GM21717 (cell line): ENCODE measurements around the gene COL23A1.

Experiments used
- ATAC-seq: cut with Tn5 transposase; IDR thresholded peaks from one replicate; pipeline ENCODE4 v1.9.1; 2021; ENCODE audit warnings: mild to moderate bottlenecking, moderate library complexity; ENCODE audit not compliant: unreplicated experiment

The COL23A1 gene

DNA sequence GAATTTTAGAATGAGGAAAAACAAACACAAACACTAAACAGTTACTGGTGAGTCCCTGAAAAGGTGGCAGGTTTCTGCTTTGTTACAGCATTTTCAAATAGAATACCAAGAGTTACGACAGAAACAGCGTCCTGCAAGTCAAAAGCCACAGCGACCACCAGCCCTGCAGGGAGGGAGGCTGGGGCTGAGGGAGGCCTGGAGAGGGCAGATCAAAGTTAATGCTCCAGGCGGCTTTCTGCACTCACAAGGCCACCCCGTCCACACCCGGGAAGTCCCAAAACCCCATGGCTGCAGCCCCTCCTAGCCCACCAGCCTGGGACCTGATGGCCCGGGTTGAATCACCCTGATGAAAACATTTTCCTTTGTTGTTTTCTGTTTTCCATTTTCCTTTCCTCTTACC, 29.3 kb downstream of the COL23A1 start:
- ATAC-seq = no peak

DNA sequence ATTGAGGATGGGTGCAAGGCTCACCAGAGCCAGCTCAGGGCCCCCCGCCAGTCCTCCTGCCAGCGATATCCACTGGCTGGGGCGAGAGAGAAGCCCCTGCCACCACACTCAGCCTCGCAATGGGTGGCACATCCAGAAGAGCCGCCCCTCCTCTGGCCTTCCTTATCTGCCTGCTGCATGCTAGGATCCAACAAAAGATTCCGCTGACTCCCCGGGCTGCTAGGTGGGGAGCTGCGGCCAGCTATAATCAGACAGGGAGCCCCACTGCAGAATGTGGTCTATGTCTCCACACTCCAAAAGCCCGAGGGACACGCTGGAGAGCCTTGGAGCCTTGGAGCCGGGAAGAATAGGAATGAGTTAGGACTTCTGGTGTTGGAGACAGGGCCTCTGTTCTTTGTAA, 32.8 kb downstream of the COL23A1 start:
- no peak for ATAC-seq

DNA sequence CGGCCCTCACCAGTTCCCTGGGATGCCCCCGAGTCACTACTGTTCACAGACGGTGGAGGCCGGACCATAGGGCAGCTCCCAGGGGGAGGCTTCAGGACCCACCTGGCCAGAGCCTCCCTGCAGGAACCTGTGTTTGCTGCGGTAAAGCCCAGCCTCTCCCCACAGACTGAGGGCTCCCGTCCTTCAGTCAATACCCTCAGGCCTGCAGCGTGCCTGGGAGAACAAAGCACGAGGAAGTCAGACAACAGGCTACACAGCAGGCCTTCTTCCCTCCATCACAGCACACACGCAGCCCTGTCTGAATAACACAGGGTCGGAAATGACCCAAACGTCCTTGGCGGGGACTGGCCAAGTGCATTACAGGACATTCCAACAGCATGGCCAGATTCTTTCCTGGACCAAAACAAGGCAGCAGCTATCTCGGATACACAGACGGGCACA, 34.4 kb downstream of the COL23A1 start:
- ATAC-seq = no peak

DNA sequence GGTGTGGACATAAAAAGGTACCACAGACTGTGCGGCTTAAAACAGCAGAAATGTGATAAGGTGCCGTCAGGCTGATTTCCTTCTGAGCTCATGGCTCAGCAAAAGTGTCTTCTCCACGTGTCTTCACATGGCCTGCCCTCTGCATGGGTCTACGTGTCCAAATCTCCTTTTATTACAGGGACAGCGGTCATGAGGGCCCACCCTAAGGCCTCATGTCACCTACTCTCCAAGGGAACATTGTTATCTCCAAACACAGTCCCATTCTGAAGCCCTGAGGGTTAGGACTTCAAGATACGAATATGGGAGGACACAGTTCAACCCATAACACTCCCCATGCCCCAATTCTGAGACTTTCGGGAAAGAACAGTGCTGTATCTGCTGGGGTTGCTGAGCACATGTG, 35.2 kb downstream of the COL23A1 start:
- no peak for ATAC-seq

DNA sequence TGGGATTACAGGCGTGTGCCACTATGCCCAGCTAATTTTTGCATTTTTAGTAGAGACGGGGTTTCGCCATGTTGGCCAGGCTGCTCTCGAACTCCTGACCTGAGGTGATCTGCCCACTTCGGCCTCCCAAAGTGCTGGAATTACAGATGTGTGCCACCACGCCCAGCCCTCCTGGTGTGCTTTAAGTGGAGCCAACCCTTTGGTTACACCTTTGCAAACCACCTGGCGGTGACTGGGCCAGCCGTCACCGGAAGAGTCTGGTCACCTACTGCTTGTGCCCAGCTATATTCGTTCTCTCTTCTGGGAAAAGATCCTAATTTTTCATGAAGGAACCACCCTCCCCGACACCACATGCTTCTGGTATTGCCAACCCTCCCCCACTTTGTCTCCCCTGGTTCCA, 35.9 kb downstream of the COL23A1 start:
- ATAC-seq = no peak

DNA sequence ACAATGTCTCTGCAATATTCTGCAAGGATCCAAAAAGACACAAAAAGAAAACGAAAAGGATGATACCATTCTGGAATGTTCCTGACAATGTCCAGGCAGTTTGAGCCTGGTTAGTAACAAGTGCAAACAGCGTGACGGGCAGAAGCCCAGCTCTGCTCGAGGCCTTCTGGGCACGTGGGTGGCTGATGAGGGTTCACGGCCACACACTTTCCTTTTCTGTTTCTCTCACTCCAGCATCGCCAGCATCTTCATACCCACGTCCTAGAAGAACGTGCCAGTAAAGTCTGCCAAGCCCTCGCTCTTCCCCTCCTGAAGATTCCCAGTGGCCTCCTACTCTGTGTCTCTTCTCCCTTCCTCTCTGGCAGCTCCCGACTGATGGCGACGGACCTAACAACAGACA, 36.7 kb downstream of the COL23A1 start:
- no peak for ATAC-seq

DNA sequence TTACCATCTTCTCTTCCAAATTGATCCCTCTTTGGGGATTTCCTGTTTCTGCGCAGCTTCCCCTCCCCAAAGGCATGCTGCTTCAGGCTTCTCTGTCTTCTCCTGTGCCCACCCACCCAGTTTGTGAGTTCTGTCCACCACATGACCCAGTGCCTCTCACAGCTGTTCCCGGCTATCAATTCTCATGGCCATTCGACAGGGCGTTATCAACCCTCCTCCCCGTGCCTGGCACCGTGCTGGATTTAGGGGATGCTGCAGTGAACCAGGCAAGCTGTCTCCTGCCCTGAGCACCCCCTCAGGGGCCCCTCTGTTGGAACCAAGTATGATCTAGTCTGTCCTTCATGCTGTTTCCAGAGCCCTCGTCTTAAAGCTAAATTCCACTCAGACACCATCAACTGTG, 38.7 kb downstream of the COL23A1 start:
- ATAC-seq = no peak

DNA sequence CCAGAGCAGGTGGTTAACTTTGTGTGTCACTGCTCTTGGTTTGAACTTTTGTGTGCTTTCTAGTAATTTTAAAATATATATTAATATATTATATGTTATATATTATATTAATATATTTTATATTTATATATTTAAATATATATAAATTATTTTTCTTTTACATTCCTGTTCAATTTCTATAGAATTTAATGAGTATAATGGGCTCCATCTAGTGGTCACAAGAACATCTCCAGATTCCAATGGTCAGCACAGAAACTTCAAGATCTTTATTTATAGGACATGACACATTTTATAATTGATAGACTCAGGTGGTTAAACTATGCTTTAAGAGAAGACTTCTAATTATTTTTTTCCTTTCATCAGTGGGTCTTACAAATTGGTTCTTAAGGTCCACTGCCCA, 39.1 kb downstream of the COL23A1 start:
- ATAC-seq = no peak

DNA sequence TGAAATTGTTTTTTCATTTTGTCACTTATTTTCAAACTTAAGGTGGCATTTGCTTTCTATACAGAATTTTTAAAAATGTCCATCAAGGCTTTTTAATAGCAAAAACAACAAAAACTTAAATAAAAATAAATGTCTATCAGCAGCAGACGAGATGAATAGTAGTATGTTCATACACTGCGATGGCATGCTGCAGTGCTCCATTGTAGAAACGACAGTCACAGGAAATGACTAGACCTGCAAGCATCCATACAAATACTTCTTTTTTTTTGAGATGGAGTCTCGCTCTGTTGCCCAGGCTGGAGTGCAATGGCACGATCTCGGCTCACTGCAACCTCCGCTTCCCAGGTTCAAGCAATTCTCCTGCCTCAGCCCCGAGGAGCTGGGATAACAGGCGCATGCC, 41.4 kb downstream of the COL23A1 start:
- ATAC-seq = no peak

DNA sequence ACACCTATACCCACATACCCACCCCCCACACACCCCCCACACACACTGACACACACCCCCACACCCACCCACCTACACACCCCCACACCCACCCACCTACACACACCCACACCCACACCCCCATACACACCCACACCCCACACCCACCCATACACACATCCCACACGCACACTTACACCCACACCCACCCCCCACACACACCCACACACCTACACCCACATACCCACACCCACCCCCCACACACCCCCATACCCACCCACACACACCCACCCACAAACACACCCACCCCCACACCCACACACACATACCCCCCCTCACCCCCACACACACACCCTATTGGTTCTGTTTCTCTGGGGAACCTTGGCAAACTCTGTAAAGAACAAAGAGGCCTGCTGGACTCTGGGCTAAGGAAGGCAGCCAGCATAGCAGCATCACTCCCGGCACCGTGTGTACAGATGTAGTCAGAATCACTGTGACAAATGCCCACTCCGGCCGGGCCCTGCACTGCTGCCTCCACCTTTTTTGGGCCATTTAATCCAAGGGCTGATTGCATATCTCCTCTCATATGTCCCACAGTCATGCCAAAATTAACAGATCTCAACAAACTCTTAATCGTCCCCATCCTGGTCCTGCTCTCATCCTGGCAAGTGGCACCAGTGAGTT, 42.3 kb downstream of the COL23A1 start:
- no peak for ATAC-seq

DNA sequence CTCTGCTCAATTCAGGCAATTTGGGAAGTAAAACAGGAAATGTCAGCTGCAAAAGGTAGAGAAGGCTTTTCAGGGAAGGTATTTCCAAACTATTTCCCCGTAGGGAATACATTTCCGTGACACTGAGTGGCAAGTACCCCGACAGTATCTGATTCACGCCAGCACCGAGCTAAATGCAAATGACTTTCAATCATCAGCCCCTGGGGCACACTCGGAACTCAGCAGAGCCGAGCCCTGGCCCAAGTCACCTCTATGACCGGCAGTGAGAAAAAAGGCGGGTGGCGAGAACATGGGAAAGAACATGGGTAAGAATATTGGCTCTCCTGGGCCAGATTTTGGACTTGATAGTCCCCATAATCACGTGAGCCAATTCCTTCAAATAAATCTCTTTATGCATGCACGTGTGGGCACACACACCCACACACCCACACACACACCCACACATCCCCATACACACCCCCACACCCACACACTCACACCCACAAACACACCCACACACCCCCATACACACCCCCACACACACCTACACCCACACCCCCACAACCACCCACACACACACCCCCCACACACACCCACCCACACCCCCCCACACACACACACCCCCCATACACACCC, 43.0 kb downstream of the COL23A1 start:
- ATAC-seq = no peak

DNA sequence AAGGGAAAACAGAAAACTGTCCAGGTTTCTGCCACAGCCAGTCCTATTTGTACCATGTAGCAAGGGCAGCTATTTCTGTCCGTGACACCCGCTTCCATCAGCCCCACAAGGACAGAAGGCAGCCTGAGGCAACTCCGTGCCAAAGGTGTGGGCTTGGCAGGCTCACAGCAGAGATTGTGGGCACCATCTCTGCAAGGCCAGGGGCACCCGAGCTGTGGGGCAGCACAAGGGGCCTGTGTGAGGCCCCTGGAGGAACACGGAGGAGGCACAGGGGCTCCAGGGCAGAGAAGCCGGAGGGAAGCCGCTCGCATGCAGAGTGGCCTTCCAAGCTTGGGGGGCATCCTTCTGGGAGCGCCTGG, 43.5 kb downstream of the COL23A1 start:
- no peak for ATAC-seq

DNA sequence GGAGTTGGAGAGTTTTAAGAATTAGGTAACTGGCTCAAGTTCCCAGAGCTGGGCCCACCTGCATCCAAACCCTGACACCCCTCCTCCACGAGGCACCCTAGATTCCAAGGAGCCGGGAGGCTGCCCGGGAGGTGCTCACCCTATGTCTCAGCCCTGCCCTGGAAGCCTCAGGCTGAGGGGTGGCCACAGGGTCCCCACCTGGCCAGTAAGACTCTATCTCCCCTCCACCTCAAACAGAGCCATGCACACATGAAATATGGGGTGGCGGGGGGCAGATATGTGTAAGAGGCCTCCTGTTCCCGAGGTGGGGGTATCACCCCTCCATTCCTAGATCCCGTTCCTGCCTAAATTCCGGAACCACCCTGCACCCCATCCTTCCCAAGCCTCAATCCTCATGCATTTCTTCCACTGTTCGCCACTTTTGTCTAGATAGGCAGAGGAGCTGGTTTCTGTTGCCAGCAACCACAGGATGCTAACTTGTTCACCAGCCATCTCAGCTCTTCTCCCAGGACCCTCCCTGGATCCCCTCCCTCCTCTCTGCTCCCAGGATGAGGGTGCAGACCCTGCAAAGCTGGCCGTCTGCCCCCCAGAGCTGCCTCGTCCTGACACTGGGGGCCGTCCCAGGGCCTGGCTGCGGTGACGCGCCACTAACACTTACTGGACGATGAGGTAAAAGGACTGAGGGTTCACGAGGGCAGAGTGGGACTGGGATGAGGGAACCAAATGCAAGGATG, 44.1 kb downstream of the COL23A1 start:
- ATAC-seq = no peak

DNA sequence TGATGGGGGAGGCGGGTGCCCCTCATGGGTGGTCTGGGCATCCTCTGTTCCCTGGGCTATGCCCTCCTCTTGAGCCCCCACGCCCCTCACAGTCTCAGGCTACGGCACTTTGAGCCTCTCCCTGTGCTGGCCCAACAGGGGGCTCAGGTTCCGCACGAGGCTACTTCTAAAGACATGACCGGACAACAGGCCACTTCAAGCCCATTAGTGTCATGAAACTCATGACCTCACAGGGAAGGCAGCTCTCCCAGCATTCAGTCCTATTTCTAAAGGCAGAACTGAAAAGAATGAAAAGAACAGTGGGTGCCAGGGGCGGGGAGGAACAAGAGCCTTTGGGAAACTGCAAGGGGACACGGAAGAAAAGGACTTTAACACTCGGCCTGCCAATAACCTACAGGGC, 45.0 kb downstream of the COL23A1 start:
- ATAC-seq = no peak

DNA sequence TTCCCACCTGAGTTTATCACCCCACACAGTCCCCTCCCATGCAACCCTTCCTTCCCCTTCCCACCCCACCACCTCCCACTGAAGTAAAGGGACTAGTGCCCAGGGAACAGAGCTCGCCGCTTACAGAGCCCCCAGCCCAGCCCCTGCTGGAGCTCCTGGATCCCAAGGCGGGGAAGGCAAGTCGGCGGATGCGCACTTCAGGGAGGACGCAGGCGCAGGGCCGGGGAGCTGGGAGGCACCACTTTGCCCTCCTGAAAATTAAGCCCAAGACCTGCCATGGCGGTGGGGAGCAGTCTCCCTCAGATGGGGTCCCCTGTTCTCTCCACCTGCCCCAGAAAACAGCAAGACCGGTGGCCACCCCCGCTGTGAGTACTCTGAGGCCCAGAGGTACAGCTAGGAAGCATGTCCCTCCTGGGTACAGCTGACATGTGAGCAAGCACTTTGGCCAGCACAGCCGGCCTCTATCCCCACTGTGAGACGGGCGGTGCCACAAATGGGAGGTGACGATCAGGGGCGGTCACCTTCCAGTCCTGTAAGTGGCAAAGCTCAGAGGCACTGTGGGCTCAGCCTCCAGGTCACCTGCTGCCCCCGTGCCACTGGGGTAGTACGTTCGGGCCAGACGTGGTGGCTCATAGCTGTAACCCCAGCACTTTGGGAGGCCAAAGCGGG, 45.9 kb downstream of the COL23A1 start:
- no peak for ATAC-seq

DNA sequence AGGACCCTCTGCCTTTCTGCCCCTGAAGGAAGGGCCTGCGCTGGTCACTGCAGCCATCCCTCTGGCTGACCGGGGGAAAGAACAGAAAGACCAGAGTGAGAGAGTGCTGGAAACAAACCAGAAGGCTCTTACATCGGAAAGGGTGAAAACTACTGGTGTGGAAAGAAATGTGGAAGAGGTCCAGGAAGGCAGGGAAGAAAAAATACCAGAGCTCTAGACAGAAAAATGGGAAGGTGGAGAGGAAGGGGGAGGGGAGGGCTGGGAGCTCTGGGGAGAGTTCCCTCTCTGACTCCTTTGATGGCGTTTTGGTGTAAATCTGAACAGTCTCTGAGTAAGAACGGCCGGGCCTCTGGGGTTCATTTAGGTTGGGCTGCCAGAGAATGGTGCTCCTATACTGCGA, 47.7 kb downstream of the COL23A1 start:
- ATAC-seq = no peak

DNA sequence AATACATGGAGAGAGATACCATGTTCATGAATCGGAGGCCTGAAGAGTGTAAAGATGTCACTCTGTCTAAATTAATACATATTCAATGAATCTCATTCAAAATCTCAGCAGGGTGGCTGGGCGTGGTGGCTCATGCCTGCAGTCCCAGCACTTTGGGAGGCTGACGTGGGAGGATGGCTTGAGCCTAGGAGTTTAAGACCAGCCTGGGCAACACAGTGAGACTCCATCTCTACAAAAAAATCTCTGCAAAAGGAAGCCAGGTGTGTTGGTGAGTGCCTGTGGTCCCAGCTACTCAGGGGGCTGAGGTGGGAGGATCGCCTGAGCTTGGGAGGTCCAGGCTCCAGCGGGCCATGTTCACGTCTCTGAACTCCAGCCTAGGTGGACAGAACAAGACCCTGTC, 49.7 kb downstream of the COL23A1 start:
- no peak for ATAC-seq

DNA sequence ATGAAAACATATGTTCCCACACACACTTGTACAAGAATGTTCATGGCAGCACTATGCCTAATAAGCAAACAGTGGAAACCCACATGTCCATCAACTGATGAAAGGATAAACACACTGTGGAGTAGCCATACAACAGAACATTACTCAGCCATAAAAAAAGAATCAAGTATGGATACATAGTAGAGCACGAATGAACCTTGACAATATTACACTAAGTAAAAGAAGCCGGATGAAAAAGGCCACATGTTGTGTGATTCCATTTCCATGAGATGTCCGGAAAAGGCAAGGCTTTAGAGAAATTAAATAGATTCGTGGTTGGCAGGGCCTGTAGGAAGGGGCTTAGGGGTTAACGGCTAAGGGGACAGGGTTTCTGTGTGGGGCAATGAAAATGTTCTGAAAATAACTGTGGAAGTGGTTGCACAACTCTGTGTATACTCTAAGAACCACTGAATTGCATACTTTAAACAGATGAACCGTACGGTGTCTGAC, 51.4 kb downstream of the COL23A1 start:
- ATAC-seq = no peak

DNA sequence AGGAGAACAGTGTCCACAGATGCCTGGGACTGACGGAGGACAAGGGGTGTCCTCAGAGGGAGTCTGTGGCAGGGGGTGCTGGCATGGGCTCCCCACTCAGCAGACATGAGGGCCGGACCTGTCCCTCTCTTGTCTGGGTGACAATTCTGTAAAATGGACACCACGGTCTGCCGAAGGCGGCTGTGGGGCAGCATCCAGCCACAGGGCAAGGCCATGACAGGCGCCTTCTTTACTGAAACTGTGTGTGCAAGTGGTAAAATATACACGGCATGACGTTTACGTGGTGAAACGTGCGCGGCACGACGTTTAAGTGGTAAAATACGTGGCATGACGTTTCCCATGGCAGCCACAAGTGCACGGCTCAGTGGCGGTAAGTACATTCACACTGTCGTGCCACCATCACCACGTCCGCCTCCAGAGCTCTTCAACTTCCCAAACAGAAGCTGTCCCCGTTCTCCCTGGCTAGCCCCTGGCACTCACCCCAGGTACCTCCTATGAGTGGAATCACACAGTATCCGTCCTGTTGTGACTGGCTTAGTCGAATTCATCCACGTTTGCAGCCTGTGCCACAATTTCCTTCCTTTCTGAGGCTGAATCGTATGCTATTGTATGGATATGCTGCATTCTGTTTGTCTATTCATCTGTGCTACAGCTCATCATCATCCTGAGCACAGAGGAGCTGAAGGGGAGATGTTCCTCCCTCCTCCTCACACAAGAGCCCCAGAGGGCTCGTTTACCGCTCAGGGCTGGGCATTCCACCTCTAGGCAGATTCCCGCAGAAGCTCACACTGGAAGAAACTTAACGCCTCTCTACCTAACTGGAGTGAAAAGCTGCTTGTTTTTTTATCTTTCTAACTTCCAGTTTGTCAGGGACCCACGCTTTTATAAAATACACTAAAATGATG, 52.5 kb downstream of the COL23A1 start:
- no peak for ATAC-seq

DNA sequence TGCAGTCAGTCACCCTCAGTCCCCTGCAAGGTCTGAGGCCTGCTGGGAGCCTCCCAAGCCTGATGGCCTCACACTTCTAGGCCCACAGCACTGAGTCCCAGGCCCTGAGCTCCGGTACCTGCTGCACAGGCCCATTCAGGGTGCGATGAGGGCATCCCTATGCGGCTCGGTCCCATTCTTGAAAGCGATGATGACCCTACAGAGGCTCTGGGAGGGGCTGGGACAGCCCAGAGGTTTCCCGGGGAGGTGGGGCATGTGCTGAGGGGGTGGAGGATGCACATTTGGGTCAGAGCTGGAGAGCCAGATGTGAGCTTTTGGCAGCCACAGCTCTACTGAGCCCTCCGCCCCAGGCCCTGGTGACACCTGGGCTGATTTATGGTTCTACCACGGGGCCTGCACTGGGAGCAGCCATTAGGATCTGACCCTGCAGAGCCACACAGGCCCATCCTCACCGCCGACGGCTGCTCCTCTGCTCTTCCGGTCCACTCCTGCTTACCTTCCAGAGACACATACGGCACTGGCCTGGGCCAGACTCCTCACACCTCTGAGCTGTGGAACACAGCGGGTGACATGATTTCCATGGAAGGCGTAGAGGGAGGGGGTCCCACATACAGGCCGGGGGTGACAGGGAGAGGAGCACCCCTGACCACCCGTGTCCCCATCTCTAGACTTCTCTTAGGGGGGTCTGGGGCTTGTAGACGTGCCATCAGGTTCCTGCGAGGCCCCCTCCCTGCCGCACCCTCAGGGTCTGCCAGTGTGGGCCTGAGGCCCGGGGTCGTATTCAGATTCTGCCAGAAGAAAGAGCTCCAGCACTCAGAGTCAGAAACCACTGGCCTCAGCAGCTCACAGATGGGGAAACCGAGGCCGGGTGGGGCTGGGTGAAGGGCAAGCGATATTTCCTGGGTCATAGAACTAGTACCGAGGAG, 53.4 kb downstream of the COL23A1 start:
- ATAC-seq = no peak
